ENCODE data around the gene REV1. TPM values are rescaled to one million over a fixed set of nuclear protein-coding genes. Genes with fewer than 3 reads are reported as not detected.
"Not testable (repeated sequence)": the region's sequence is repeated elsewhere in the genome, so short reads cannot be mapped to it uniquely, and the experiment has no call there.

Gene REV1
- total and polyA plus RNA-seq, 4 donors, result 13.7 to 165 (median 34.5) TPM

GRCh38 chr2:99470957-99471356 lies 18.9 kb downstream of the REV1 start:
- Histone ChIP-seq H3K27me3 (ENCODE audit: control insufficient read depth in 3 of 3, insufficient read depth in 3 of 3, low read length in 2 of 3) (no peaks in the 10 kb centered on the region), H3K36me3 (ENCODE audit: control insufficient read depth in 4 of 4, insufficient read depth in 4 of 4, low read length in 4 of 4) (no peaks in the 10 kb centered on the region), H3K9ac (ENCODE audit: insufficient read depth in 1 of 2, low read length in 2 of 2) (no peak overlapping the region), H3K9me3 (ENCODE audit: control insufficient read depth in 4 of 4, insufficient read depth in 3 of 4, low read length in 3 of 4) (no peaks in the 10 kb centered on the region), H3K4me1 (ENCODE audit: control insufficient read depth in 5 of 5, insufficient read depth in 5 of 5, low read length in 5 of 5) (peaks cover 0 to 24% (median 0%) of the 10 kb centered on the region in 5 donors), H3K27ac (ENCODE audit: low read depth in 1 of 2, low read length in 1 of 2) (no peak overlapping the region), H3K4me3 (no peak overlapping the region)
- no peak for DNase-seq
- ATAC-seq (ENCODE audit: insufficient read depth, low FRiP score), result no peak
- TF ChIP-seq CTCF (IDR thresholded peaks at IDR 0.05; ENCODE audit: control extremely low read depth, extremely low read depth), result no peak

- H3K9me3 ChIP-seq (ENCODE audit: control insufficient read depth in 4 of 4, insufficient read depth in 3 of 4, low read length in 3 of 4); H3K36me3 ChIP-seq (ENCODE audit: control insufficient read depth in 4 of 4, insufficient read depth in 4 of 4, low read length in 4 of 4); H3K27me3 ChIP-seq (ENCODE audit: control insufficient read depth in 3 of 3, insufficient read depth in 3 of 3, low read length in 2 of 3); DNase-seq; H3K9ac ChIP-seq (ENCODE audit: insufficient read depth in 1 of 2, low read length in 2 of 2); H3K4me3 ChIP-seq; H3K27ac ChIP-seq (ENCODE audit: low read depth in 1 of 2, low read length in 1 of 2); ATAC-seq (ENCODE audit: insufficient read depth, low FRiP score): not testable (repeated sequence)
- H3K4me1 ChIP-seq (ENCODE audit: control insufficient read depth in 5 of 5, insufficient read depth in 5 of 5, low read length in 5 of 5), result peaks cover 0 to 25% (median 0%) of the 10 kb centered on the region in 5 donors
- WGBS, 2 donors, result 91 to 96% methylated on average over 8 of the region's 8 CpGs
Measured at GRCh38 chr2:99470459-99470858, 19.4 kb downstream of the REV1 start.

GRCh38 chr2:99469394-99469793 lies 20.4 kb downstream of the REV1 start:
- 96 to 97% methylated on average over 1 of the region's 1 CpG for WGBS, 2 donors

GRCh38 chr2:99468155-99468554 lies 21.7 kb downstream of the REV1 start:
- no peak for DNase-seq
- WGBS, 2 donors, result 82 to 91% methylated on average over 4 of the region's 4 CpGs
- no peaks in the 10 kb centered on the region for H3K27me3 ChIP-seq (ENCODE audit: control insufficient read depth in 3 of 3, insufficient read depth in 3 of 3, low read length in 2 of 3)
- no peak for ATAC-seq (ENCODE audit: insufficient read depth, low FRiP score)
- TF ChIP-seq CTCF (IDR thresholded peaks at IDR 0.05; ENCODE audit: control extremely low read depth, extremely low read depth), result no peak
- no peak overlapping the region for H3K4me3 ChIP-seq
- H3K9me3 ChIP-seq (ENCODE audit: control insufficient read depth in 4 of 4, insufficient read depth in 3 of 4, low read length in 3 of 4), result no peaks in the 10 kb centered on the region
- H3K36me3 ChIP-seq (ENCODE audit: control insufficient read depth in 4 of 4, insufficient read depth in 4 of 4, low read length in 4 of 4), result no peaks in the 10 kb centered on the region
- H3K4me1 ChIP-seq (ENCODE audit: control insufficient read depth in 5 of 5, insufficient read depth in 5 of 5, low read length in 5 of 5), result peaks cover 0 to 26% (median 0%) of the 10 kb centered on the region in 5 donors
- peak overlapping the region in 1 of 2 donors; percentile 45 for H3K27ac ChIP-seq (ENCODE audit: low read depth in 1 of 2, low read length in 1 of 2)
- no peak overlapping the region for H3K9ac ChIP-seq (ENCODE audit: insufficient read depth in 1 of 2, low read length in 2 of 2)

More at GRCh38 chr2:99469394-99469793, 20.4 kb downstream of the REV1 start:
- Histone ChIP-seq H3K4me3 (no peak overlapping the region), H3K36me3 (ENCODE audit: control insufficient read depth in 4 of 4, insufficient read depth in 4 of 4, low read length in 4 of 4) (no peaks in the 10 kb centered on the region), H3K27ac (ENCODE audit: low read depth in 1 of 2, low read length in 1 of 2) (no peak overlapping the region), H3K9ac (ENCODE audit: insufficient read depth in 1 of 2, low read length in 2 of 2) (no peak overlapping the region), H3K4me1 (ENCODE audit: control insufficient read depth in 5 of 5, insufficient read depth in 5 of 5, low read length in 5 of 5) (peaks cover 0 to 26% (median 0%) of the 10 kb centered on the region in 5 donors), H3K27me3 (ENCODE audit: control insufficient read depth in 3 of 3, insufficient read depth in 3 of 3, low read length in 2 of 3) (no peaks in the 10 kb centered on the region), H3K9me3 (ENCODE audit: control insufficient read depth in 4 of 4, insufficient read depth in 3 of 4, low read length in 3 of 4) (no peaks in the 10 kb centered on the region)
- no peak for TF ChIP-seq CTCF (IDR thresholded peaks at IDR 0.05; ENCODE audit: control extremely low read depth, extremely low read depth)
- DNase-seq, result no peak
- no peak for ATAC-seq (ENCODE audit: insufficient read depth, low FRiP score)

Measured in lung (tissue), 12 donors.